Liver (tissue), 9 donors: ENCODE data around the gene FBXO44. TPM values are rescaled to one million over a fixed set of nuclear protein-coding genes. Genes with fewer than 3 reads are reported as not detected.

Source experiments
- DNase-seq: peaks from one replicate; pipeline ENCODE4 v3.0.0-alpha.2; 2017; ENCODE audit warnings: low spot score
- H3K27ac ChIP-seq, 2 donors: one replicate each; pipeline ENCODE4 v1.7.0; 2013; ENCODE audit warnings: inconsistent platforms in 2 of 2, low read length in 2 of 2, control low read depth in 1 of 2, low read depth in 1 of 2, mild to moderate bottlenecking in 1 of 2
- H3K27me3 ChIP-seq, 4 donors: one replicate each; pipeline versions ENCODE4 v1.6.1 to v1.7.0; 2013; ENCODE audit warnings: low read length in 3 of 4, inconsistent platforms in 1 of 4, mild to moderate bottlenecking in 1 of 4, moderate library complexity in 1 of 4; ENCODE audit not compliant: control insufficient read depth in 4 of 4, insufficient read depth in 4 of 4
- H3K36me3 ChIP-seq, 4 donors: one replicate each; pipeline versions ENCODE4 v1.6.1 to v1.7.0; 2013; ENCODE audit warnings: low read length in 3 of 4, mild to moderate bottlenecking in 3 of 4, low read depth in 1 of 4, moderate library complexity in 1 of 4; ENCODE audit not compliant: control insufficient read depth in 4 of 4, insufficient read depth in 3 of 4
- H3K4me1 ChIP-seq, 4 donors: one replicate each; pipeline versions ENCODE4 v1.6.1 to v1.7.0; 2013; ENCODE audit warnings: low read length in 3 of 4, mild to moderate bottlenecking in 3 of 4, moderate library complexity in 1 of 4; ENCODE audit not compliant: control insufficient read depth in 4 of 4, insufficient read depth in 4 of 4
- H3K4me3 ChIP-seq, 3 donors: one replicate each; pipeline versions ENCODE4 v1.6.1 to v1.7.0; 2013; ENCODE audit warnings: low read length in 3 of 3, control low read depth in 1 of 3, low read depth in 1 of 3, mild to moderate bottlenecking in 1 of 3
- H3K9ac ChIP-seq, 2 donors: one replicate each; pipeline ENCODE4 v1.7.0; 2013; ENCODE audit warnings: low read length in 2 of 2, mild to moderate bottlenecking in 2 of 2, moderate library complexity in 2 of 2, control low read depth in 1 of 2, low read depth in 1 of 2
- H3K9me3 ChIP-seq, 4 donors: one replicate each; pipeline versions ENCODE4 v1.6.1 to v1.7.0; 2013; ENCODE audit warnings: low read length in 3 of 4; ENCODE audit not compliant: control insufficient read depth in 4 of 4
- ATF3 ChIP-seq: IDR thresholded peaks from 2 replicates; pipeline ENCODE4 v1.6.1; 2016; ENCODE audit warnings: antibody characterized with exemption
- CTCF ChIP-seq: fragments of 150-350 bp; IDR thresholded peaks from 2 replicates; pipeline ENCODE4 v1.5.1; 2017; ENCODE audit warnings: improper control_type of control experiment, low read depth, low read length; ENCODE audit not compliant: missing input control
- EGR1 ChIP-seq, 2 donors: IDR thresholded peaks; 2 replicates each; pipeline ENCODE4 v1.6.1; 2016 to 2018; ENCODE audit warnings: antibody characterized with exemption in 2 of 2, low read depth in 2 of 2
- FOXA2 ChIP-seq: IDR thresholded peaks from 2 replicates; pipeline ENCODE4 v1.6.1; 2016; ENCODE audit warnings: antibody characterized with exemption
- GABPA ChIP-seq, 2 donors: IDR thresholded peaks in 1 of 2; conservative IDR thresholded peaks in 1 of 2; 2 replicates each; pipeline ENCODE4 v1.6.1; 2016; ENCODE audit warnings: antibody characterized with exemption in 2 of 2, mild to moderate bottlenecking in 1 of 2, moderate library complexity in 1 of 2
- HNF4A ChIP-seq, 2 donors: conservative IDR thresholded peaks; 2 replicates each; pipeline ENCODE4 v1.6.1; 2016; ENCODE audit warnings: antibody characterized with exemption in 2 of 2, mild to moderate bottlenecking in 2 of 2
- HNF4G ChIP-seq: IDR thresholded peaks from 2 replicates; pipeline ENCODE4 v1.6.1; 2016; ENCODE audit warnings: antibody characterized with exemption
- JUND ChIP-seq, 2 donors: IDR thresholded peaks; 2 replicates each; pipeline ENCODE4 v1.6.1; 2016; ENCODE audit warnings: antibody characterized with exemption in 2 of 2
- NR2F2 ChIP-seq: IDR thresholded peaks from 2 replicates; pipeline ENCODE4 v1.6.1; 2016; ENCODE audit warnings: antibody characterized with exemption
- RAD21 ChIP-seq, 2 donors: IDR thresholded peaks; 2 replicates each; pipeline ENCODE4 v1.6.1; 2016; ENCODE audit warnings: antibody characterized with exemption in 2 of 2, mild to moderate bottlenecking in 2 of 2
- RXRA ChIP-seq, 2 donors: IDR thresholded peaks; 2 replicates each; pipeline ENCODE4 v1.6.1; 2017 to 2018; ENCODE audit warnings: antibody characterized with exemption in 2 of 2, mild to moderate bottlenecking in 1 of 2
- SP1 ChIP-seq: IDR thresholded peaks from 2 replicates; pipeline ENCODE4 v1.6.1; 2018; ENCODE audit warnings: antibody characterized with exemption, mild to moderate bottlenecking
- TAF1 ChIP-seq: conservative IDR thresholded peaks from 2 replicates; pipeline ENCODE4 v1.6.1; 2016; ENCODE audit warnings: antibody characterized with exemption, mild to moderate bottlenecking
- YY1 ChIP-seq: IDR thresholded peaks from 2 replicates; pipeline ENCODE4 v1.6.1; 2016; ENCODE audit warnings: antibody characterized with exemption, mild to moderate bottlenecking
- WGBS: extraction: QIAGEN DNeasy Blood & Tissue Kit; methylation state at CpG from one replicate; pipeline ENCODE4 v1.1.7; 2013; 5-methylcytosine and 5-hydroxymethylcytosine counted together
- polyA plus RNA-seq, 2 donors: library from polyadenylated mRNA; stranded (reverse) in 1 of 2; unstranded in 1 of 2; fragments of 200-250 nt in 1 of 2; fragments of >200 nt in 1 of 2; fragmentation: Nextera tagmentation in 1 of 2; extraction: Ambion mirVana in 1 of 2; gene quantifications; one replicate each; pipeline versions ENCODE4 v1.2.1 to v1.2.3, GENCODE V29; 2013 to 2015
- total RNA-seq, 2 donors: library from RNA; depleted of rRNA; stranded (reverse); fragments of >200 nt; gene quantifications; one replicate each; pipeline ENCODE4 v1.2.3, GENCODE V29; 2014
- TF ChIP-seq, protein P1 (sequence below): IDR thresholded peaks from 2 replicates; pipeline ENCODE4 v1.6.1; 2016; ENCODE audit warnings: antibody characterized with exemption
- donor health status: healthy.
- donor health status: healthy.
- donor health status: healthy.
- donor health status: healthy.
- donor health status: healthy.

Gene FBXO44
- total and polyA plus RNA-seq, 4 donors, result 3.6 to 13.2 (median 6.8) TPM

DNA sequence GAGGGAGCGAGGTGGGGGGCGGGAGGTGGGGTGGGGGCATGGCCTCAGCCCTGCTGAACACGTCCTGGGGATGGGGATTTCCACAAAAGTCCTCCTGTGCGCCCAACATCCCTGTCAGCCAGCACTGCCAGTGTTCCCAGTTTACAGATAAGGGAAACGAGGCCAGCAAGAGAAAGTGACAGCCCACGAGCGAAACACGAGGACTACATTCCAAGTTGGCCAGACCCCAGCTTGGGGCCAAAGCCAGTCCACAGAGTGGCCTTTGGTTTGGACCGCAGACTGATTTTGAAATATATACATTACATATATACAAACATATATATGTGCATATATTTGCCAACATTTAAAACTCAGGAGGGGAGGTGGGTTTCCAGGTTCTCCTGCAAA lies 5.4 kb upstream of the FBXO44 start:
- peaks cover 7 to 33% (median 28%) of the 10 kb centered on the region in 4 donors for H3K4me1 ChIP-seq
- no peaks in the 10 kb centered on the region for H3K36me3 ChIP-seq
- H3K4me3 ChIP-seq, result peak overlapping the region in 2 of 3 donors; percentile 24 to 38
- no peak overlapping the region for H3K9ac ChIP-seq
- no peaks in the 10 kb centered on the region for H3K9me3 ChIP-seq
- H3K27me3 ChIP-seq, result no peaks in the 10 kb centered on the region
- TF ChIP-seq, protein P1, sequence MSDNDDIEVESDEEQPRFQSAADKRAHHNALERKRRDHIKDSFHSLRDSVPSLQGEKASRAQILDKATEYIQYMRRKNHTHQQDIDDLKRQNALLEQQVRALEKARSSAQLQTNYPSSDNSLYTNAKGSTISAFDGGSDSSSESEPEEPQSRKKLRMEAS, result no peak
- TF ChIP-seq HNF4A (conservative IDR thresholded peaks at IDR 0.05) (peak; percentile 45 to 48), GABPA (IDR thresholded peaks at IDR 0.05 in 1 of 2, conservative IDR thresholded peaks at IDR 0.05 in 1 of 2) (no peak), ATF3 (no peak), CTCF (no peak), RAD21 (IDR thresholded peaks at IDR 0.05) (no peak)
- peak overlapping the region; percentile 78 to 81 for H3K27ac ChIP-seq
- no peak for DNase-seq
- WGBS, result 7% methylated on average over 9 of the region's 9 CpGs

DNA sequence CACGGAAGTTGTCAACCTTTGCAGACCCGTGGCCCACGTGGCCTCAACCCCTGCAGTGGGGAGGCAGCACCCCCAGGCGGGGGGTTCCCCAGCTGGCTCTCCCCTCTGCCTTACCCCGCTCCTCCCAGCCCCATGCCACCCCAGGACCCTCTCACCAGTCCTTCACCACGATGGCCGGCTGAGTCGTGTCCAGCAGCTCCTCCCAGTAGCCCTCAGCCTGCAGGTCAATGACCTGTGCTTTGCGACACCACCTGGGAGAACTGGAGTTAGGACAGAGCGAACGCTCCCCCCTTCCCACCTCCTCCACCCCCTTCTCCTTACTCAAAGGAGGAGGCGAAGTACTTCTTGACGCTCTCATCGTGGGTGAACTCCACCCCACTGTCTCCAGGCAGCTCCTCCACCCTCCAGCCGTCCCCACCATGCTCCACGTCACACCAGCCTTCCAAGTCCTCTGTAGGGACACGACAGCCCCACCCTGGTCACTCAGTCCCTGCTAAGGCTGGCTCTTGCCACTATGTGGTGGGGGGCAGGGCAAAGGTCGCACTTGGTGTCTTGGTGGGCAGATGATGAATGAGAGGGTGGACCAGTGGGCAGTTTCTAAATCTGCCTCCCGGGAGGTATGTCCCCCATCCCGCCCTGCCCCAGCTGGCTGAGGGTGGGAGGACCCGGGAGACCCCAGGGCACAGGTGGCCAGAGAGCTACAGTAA lies 4.9 kb upstream of the FBXO44 start:
- WGBS, result 16% methylated on average over 21 of the region's 21 CpGs
- TF ChIP-seq SP1, result peak; percentile 70
- TF ChIP-seq RXRA (IDR thresholded peaks at IDR 0.05), result peak; percentile 89 to 96
- TF ChIP-seq HNF4G, result no peak
- TF ChIP-seq YY1, result peak; percentile 57
- no peak for TF ChIP-seq EGR1 (IDR thresholded peaks at IDR 0.05; ENCODE audit: low read depth in 2 of 2)
- no peak for TF ChIP-seq FOXA2
- TF ChIP-seq JUND (IDR thresholded peaks at IDR 0.05), result no peak
- TF ChIP-seq NR2F2, result no peak
- no peak for TF ChIP-seq RAD21 (IDR thresholded peaks at IDR 0.05)
- TF ChIP-seq HNF4A (conservative IDR thresholded peaks at IDR 0.05), result peak in 1 of 2 donors; percentile 25
- no peaks in the 10 kb centered on the region for H3K27me3 ChIP-seq
- no peak for DNase-seq
- H3K4me3 ChIP-seq, result peak overlapping the region; percentile 18 to 32 (median 24)
- peaks cover 7 to 36% (median 29%) of the 10 kb centered on the region in 4 donors for H3K4me1 ChIP-seq
- peak overlapping the region; percentile 78 to 81 for H3K27ac ChIP-seq
- no peak overlapping the region for H3K9ac ChIP-seq
- H3K9me3 ChIP-seq, result no peaks in the 10 kb centered on the region
- H3K36me3 ChIP-seq, result no peaks in the 10 kb centered on the region

GRCh38 chr1:11650331-11650991 lies 4.2 kb upstream of the FBXO44 start:
- no peaks in the 10 kb centered on the region for H3K36me3 ChIP-seq
- WGBS, result 6% methylated on average over 47 of the region's 47 CpGs
- H3K9ac ChIP-seq, result peak overlapping the region in 1 of 2 donors; percentile 45
- peaks cover 7 to 39% (median 32%) of the 10 kb centered on the region in 4 donors for H3K4me1 ChIP-seq
- TF ChIP-seq NR2F2 (no peak), RAD21 (IDR thresholded peaks at IDR 0.05) (peak; percentile 82 to 87), CTCF (peak; percentile 85), HNF4A (conservative IDR thresholded peaks at IDR 0.05) (peak in 1 of 2 donors; percentile 3), TAF1 (no peak), ATF3 (no peak)
- DNase-seq, result peak; percentile 68
- H3K27ac ChIP-seq, result peak overlapping the region; percentile 78 to 81
- H3K27me3 ChIP-seq, result no peaks in the 10 kb centered on the region
- H3K4me3 ChIP-seq, result peak overlapping the region in 2 of 3 donors; percentile 24 to 32
- H3K9me3 ChIP-seq, result no peaks in the 10 kb centered on the region
